Lower lobe of right lung (tissue), 2 donors: ENCODE data around the gene IL1RAPL1. TPM values are rescaled to one million over a fixed set of nuclear protein-coding genes. Genes with fewer than 3 reads are reported as not detected.

ENCODE experiments used
- ATAC-seq, 2 donors: fragments of 200-7000 bp; cut with Tn5 transposase; one replicate each; pipeline ENCODE4 v1.9.1; 2020 to 2022; ENCODE audit warnings: mild to moderate bottlenecking in 2 of 2, moderate library complexity in 2 of 2
- DNase-seq: peaks from one replicate; pipeline ENCODE4 v3.0.0-alpha.2; 2020
- H3K27ac ChIP-seq: fragments of 200-600 bp; one replicate; pipeline ENCODE4 v1.8.0; 2022
- H3K27me3 ChIP-seq: fragments of 200-600 bp; one replicate; pipeline ENCODE4 v1.8.0; 2022; ENCODE audit warnings: low read depth
- H3K36me3 ChIP-seq: fragments of 200-600 bp; one replicate; pipeline ENCODE4 v1.8.0; 2022; ENCODE audit warnings: mild to moderate bottlenecking
- H3K4me1 ChIP-seq: fragments of 200-600 bp; one replicate; pipeline ENCODE4 v1.8.0; 2022
- H3K4me3 ChIP-seq: fragments of 200-600 bp; one replicate; pipeline ENCODE4 v1.8.0; 2022; ENCODE audit warnings: mild to moderate bottlenecking
- H3K9me3 ChIP-seq: fragments of 200-600 bp; one replicate; pipeline ENCODE4 v1.8.0; 2022
- intact Hi-C: fragments of 100-400 bp; cut with DNase I; formaldehyde crosslinking; loops from one replicate; pipeline ENCODE4 v1.11.0; 2022
- total RNA-seq: library from RNA; stranded (reverse); fragmentation: NEBNext Ultra II Directional; extraction: Animal tissue kit (Norgen Biotek cat#: 25700); gene quantifications from one replicate; pipeline ENCODE4 v1.2.1, GENCODE V29; 2021
- TF ChIP-seq, protein P1 (sequence below): fragments of 200-600 bp; IDR thresholded peaks from one replicate; pipeline ENCODE4 v1.8.0; 2022; ENCODE audit warnings: antibody characterized with exemption, mild to moderate bottlenecking
- donor health status: DM: no; HTN: yes; CAD: no; lungs with severe emphysema.

The IL1RAPL1 gene
- total RNA-seq, 1 donor from 2014 or later: not detected

DNA sequence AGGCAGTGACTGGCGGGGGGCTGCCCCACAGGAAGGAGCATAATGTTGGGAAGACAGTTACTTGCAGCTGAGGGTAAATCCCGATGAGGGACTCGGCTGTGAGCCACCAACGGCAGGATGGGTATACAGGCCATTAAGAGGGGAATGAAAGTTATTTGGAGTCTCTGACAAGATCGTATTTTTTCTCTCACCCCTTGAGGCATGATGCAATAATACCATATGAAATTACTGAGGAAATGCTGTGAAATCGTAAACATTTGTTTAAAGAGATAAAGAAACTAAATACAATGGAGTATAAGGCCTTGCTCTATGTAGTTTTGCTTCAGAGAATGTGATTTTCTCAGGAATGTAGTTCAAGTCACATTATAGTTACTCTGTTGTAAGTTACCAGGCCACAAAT is 12.7 kb downstream of the IL1RAPL1 start:
- ATAC-seq (no peak), DNase-seq (no peak)
- TF ChIP-seq, protein P1, sequence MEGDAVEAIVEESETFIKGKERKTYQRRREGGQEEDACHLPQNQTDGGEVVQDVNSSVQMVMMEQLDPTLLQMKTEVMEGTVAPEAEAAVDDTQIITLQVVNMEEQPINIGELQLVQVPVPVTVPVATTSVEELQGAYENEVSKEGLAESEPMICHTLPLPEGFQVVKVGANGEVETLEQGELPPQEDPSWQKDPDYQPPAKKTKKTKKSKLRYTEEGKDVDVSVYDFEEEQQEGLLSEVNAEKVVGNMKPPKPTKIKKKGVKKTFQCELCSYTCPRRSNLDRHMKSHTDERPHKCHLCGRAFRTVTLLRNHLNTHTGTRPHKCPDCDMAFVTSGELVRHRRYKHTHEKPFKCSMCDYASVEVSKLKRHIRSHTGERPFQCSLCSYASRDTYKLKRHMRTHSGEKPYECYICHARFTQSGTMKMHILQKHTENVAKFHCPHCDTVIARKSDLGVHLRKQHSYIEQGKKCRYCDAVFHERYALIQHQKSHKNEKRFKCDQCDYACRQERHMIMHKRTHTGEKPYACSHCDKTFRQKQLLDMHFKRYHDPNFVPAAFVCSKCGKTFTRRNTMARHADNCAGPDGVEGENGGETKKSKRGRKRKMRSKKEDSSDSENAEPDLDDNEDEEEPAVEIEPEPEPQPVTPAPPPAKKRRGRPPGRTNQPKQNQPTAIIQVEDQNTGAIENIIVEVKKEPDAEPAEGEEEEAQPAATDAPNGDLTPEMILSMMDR: no peak
- intact Hi-C loops: no loop called here
- no peak overlapping the region for H3K27ac ChIP-seq
- no peaks in the 10 kb centered on the region for H3K4me1 ChIP-seq
- H3K9me3 ChIP-seq: no peaks in the 10 kb centered on the region
- no peaks in the 10 kb centered on the region for H3K36me3 ChIP-seq
- H3K4me3 ChIP-seq: no peak overlapping the region
- no peaks in the 10 kb centered on the region for H3K27me3 ChIP-seq

DNA sequence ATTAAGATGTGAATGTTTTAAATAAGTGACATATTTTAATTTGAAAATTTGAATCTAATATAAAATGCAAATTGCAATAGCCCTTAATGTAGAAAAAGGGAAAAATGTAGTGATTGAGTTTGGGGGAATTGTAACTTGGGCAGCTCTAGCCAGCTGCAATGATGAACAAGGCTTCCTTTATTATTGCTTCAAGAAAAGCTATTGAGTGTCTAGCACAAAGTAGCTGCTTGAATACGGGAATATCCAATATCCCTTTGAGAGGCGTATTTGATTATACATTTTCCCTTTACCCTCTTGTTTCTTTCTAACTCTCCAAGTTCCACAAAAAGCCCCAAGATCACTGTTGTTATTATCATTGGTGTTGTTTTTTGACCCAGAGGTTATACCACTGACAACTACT is 21.8 kb downstream of the IL1RAPL1 start:
- DNase-seq: no peak
- H3K4me3 ChIP-seq: no peak overlapping the region
- no peaks in the 10 kb centered on the region for H3K36me3 ChIP-seq
- H3K9me3 ChIP-seq: no peaks in the 10 kb centered on the region
- H3K27ac ChIP-seq: no peak overlapping the region
- no peaks in the 10 kb centered on the region for H3K27me3 ChIP-seq
- intact Hi-C loops: no loop called here
- TF ChIP-seq, protein P1: no peak
- no peaks in the 10 kb centered on the region for H3K4me1 ChIP-seq
- ATAC-seq: no peak

DNA sequence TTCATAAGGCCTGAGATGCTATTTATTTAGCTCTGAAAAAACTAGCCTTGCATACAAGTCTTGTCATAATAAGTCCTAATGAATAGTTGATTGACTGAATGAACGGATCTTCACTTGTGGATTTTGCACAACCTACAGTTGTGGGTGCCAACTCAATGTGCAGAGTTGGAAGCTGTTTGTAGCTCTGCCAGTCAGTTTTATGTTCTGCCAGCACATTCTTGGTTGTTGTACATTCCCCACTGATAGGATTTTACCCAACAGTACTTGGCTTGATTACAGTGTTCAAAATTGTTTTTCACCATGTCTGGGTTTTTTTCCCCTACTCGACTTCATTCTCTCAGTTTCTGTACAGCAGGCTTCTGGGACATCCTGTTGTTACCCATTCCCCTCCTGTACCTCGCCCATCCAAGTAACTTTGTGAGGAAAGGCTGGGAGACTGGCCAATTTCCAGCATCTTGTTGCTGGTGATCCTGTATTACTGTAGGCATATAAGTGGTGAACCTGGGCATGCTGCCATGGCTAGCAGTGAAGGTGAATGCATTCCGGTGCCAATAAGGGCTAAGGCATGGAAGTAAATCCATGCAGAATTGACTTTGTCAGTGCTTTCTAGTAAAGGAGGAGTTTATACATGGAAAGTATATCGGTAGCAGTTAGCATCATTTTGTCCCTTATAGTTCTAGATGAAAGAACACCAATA is 22.8 kb downstream of the IL1RAPL1 start:
- Histone ChIP-seq H3K27me3 (no peaks in the 10 kb centered on the region), H3K9me3 (no peaks in the 10 kb centered on the region), H3K4me3 (no peak overlapping the region), H3K4me1 (no peaks in the 10 kb centered on the region), H3K36me3 (no peaks in the 10 kb centered on the region), H3K27ac (no peak overlapping the region)
- intact Hi-C loops: no loop called here
- DNase-seq (no peak), ATAC-seq (no peak)
- TF ChIP-seq, protein P1: no peak

DNA sequence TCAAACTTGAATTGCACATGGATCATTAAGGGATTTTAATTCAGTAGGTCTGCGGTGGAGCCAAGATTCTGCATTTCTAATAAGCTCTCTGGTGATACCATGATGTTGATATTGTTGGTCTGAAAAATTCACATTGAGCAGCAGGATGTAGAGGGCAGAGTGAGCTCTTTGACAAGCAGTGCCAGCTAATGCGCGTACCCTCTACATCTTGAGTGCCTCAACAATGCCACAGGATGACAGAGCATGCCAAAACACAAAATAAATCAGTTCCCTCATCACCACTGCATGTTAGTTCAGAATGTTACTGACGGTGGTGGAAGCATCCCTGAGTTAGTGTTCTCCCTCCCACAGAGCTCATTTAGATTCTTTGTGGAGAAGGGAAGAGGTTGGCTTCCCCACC is 23.5 kb downstream of the IL1RAPL1 start:
- H3K27me3 ChIP-seq: no peaks in the 10 kb centered on the region
- H3K27ac ChIP-seq: no peak overlapping the region
- no peaks in the 10 kb centered on the region for H3K36me3 ChIP-seq
- intact Hi-C loops: no loop called here
- H3K9me3 ChIP-seq: no peaks in the 10 kb centered on the region
- no peak for ATAC-seq
- H3K4me3 ChIP-seq: no peak overlapping the region
- no peaks in the 10 kb centered on the region for H3K4me1 ChIP-seq
- DNase-seq: no peak
- TF ChIP-seq, protein P1: no peak

DNA sequence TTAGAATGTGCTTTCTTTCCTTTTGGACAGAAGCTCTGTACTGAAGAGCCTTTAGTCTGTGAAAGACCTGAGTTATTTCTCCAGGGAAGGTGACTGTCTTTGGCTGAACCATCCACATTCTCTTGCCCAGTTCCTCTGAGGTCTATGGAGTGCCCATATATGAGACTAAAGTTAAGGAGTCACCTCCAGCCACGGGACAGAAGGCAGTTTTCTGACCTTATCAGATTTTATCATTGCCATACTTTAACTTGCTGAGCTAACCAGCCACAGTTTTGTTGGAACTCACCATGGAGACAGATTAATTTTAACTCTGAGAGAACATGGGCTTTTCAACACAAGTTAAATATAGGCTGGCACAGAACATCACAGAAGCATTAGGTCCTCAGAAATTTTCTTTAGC is 26.3 kb downstream of the IL1RAPL1 start:
- no peak for ATAC-seq
- H3K27ac ChIP-seq: no peak overlapping the region
- intact Hi-C loops: no loop called here

More for the DNA sequence above, 26.3 kb downstream of the IL1RAPL1 start:
- Histone ChIP-seq H3K36me3 (no peaks in the 10 kb centered on the region), H3K4me3 (no peak overlapping the region), H3K27me3 (no peaks in the 10 kb centered on the region), H3K9me3 (no peaks in the 10 kb centered on the region), H3K4me1 (no peaks in the 10 kb centered on the region)
- TF ChIP-seq, protein P1: no peak
- DNase-seq: no peak
